HG03066 (cell line): ENCODE data around the gene NNAT.
"Not testable (repeated sequence)": the region's sequence is repeated elsewhere in the genome, so short reads cannot be mapped to it uniquely, and the experiment has no call there.

Experiments used
- ATAC-seq: cut with Tn5 transposase; IDR thresholded peaks from one replicate; pipeline ENCODE4 v1.9.1; 2021; ENCODE audit warnings: low read depth; ENCODE audit not compliant: unreplicated experiment

NNAT gene

GRCh38 chr20:37538003-37538402 lies 17.0 kb downstream of the NNAT start:
- ATAC-seq: no peak

GRCh38 chr20:37539424-37539823 lies 18.4 kb downstream of the NNAT start:
- no peak for ATAC-seq

- no peak for ATAC-seq
Observed at GRCh38 chr20:37540001-37540400, 19.0 kb downstream of the NNAT start.

DNA sequence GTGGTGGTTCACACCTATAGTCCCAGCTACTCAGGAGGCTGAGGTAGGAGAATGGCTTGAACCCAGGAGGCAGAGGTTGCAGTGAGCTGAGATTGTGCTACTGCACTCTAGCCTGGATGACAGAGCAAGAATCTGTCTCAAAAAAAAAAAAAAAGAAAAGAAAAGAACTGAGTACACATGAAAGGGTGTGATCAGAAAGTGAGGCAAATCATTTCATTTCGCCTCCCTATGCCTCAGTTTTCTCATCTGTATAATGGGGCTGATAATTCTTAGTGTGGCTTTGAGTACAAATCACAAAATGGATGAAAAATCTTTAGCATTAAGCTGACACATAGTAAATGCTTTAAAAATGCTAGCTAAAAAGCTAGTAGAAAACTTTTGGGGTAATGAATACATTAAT lies 19.8 kb downstream of the NNAT start:
- not testable (repeated sequence) for ATAC-seq

- no peak for ATAC-seq
Observed at GRCh38 chr20:37541326-37541725, 20.3 kb downstream of the NNAT start.

GRCh38 chr20:37542281-37542680 lies 21.2 kb downstream of the NNAT start:
- no peak for ATAC-seq

GRCh38 chr20:37543828-37544227 lies 22.8 kb downstream of the NNAT start:
- ATAC-seq: no peak

DNA sequence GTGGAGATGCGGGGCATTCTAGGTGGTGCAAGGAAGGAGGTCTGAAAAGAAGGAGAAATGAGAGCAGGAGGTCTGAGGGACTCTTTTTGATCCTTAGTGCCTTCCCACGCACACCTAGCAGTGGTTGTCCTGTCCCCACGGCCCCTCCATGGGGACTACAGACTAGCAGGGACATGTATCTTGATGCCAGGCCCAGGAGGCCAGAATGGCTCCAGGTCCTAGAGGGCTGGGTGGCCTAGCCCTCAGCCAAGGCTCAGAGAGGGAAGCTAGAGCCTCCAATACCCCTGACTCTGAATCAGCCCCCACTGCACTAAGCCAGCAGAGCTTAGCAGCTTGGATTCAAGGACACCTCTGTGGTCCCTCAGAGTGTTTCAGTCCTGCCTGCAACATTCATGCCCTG lies 23.3 kb downstream of the NNAT start:
- ATAC-seq: no peak

DNA sequence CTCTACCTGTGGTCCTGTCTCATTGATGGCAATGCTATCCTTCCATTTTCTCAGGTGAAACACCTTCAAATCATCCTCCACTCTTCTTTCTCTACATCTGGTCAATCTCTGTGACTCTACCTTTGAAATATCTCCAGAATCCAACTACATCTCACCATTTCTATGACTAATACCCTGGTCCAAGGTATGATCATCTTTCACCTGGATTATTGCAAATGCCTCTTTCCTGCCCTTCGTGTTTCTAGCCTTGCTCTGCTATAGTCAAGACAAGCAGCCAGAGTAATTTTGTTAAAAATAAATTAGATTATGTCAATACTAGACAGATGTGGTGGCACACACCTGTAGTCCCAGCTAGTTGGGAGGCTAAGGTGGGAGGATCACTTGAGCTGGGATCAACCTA lies 24.5 kb downstream of the NNAT start:
- ATAC-seq: no peak

GRCh38 chr20:37547912-37548311 lies 26.9 kb downstream of the NNAT start:
- ATAC-seq: no peak

- ATAC-seq: not testable (repeated sequence)
Observed at GRCh38 chr20:37550101-37550920, 29.3 kb downstream of the NNAT start.

DNA sequence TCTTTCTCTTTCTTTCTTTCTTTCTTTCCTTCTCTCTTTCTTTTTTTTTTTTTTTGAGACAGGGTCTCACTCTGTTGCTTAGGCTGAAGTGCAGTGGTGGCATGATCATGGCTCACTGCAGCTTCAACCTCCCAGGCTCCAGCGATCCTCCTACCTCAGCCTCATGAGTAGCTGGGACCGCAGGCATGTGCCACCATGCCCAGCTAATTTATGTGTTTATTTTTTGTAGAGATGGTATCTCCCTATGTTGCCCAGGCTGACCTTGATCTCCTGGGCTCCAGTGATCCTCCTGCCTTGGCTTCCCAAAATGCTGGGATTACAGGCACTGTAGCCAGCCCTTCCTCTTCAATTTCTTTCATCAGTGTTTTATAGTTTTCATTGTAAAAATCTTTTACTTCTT lies 30.6 kb downstream of the NNAT start:
- ATAC-seq: not testable (repeated sequence)

DNA sequence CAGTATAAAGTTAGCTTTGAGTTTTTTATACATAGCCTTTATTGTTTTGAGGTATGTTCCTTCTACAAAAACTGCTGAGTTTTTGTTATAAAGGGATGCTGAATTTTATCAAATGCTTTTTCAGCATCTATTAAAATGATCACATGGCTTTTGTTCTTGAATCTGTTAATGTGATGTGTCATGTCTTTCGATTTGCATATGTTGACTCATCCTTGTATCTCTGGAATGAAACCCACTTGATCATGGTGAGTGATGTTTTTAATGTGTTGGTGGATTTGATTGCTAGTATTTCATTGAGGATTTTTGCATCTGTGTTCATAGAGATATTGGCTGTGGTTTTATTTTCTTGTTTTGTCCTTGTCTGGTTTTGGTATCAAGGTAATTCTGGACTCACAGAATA lies 31.4 kb downstream of the NNAT start:
- ATAC-seq: no peak

DNA sequence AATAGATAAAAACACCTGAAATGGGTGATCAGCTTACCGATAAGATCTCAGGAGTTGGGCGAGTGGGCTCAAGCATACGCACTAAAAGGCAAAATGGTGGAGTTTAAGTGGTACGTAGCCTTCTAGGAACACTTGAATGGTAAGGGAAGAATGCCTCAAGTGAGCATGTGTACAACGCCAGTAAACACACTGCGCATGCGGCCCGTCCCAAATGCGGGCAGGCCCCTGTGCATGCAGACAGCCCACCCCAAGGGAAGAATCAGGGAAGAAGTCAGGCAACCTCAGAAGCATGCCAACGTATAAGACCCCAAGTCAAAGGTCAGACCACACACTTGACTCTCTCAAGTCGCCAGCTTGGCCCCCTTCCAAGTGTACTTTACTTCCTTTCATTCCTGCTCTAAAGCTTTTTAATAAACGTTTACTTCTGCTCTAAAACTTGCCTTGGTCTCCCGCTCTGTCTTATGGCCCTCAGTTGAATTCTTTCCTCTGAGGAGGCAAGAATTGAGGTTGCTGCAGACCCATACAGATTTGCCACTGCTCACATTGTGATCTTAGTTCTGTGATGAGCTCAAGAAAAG lies 33.8 kb downstream of the NNAT start:
- not testable (repeated sequence) for ATAC-seq

- no peak for ATAC-seq
Observed at GRCh38 chr20:37556538-37556937, 35.5 kb downstream of the NNAT start.

DNA sequence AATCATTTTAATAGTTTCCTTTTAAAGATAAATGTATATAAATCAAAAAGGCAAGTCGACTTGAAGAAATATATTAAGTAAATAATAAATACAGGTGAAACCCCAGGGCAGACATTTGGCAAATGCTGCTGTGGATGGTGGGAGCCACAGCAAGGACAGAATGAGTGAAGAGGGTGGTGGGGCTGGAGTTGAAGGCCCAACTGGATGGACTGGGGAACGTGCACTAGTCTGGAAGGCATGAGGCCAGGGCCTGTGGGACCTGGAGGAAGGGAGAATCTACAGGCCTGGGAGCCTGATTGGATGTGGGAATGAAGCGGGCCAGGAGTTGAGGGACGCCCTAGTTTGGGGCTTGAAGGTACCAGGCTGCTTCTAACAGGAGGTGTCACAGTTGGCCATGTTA lies 37.3 kb downstream of the NNAT start:
- no peak for ATAC-seq

DNA sequence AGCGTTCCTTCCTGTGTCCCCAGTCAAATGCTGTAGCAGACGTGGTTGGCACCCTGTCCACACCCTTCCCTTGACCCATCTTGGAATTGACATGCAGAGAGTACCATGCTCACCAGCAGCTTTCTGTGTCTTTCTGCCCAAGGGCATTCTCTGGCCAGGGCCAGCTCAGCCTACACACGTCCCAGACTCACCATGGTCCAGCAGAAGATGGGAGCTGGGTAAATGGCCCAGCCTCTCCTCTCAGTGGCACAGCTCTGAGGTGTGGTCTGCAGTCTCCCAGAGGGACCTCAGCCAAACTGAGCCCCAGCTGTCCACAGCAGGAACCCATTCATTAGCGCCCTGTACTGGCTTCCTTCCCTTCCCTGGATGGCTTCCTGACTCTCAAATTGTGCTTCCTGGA lies 37.7 kb downstream of the NNAT start:
- no peak for ATAC-seq

DNA sequence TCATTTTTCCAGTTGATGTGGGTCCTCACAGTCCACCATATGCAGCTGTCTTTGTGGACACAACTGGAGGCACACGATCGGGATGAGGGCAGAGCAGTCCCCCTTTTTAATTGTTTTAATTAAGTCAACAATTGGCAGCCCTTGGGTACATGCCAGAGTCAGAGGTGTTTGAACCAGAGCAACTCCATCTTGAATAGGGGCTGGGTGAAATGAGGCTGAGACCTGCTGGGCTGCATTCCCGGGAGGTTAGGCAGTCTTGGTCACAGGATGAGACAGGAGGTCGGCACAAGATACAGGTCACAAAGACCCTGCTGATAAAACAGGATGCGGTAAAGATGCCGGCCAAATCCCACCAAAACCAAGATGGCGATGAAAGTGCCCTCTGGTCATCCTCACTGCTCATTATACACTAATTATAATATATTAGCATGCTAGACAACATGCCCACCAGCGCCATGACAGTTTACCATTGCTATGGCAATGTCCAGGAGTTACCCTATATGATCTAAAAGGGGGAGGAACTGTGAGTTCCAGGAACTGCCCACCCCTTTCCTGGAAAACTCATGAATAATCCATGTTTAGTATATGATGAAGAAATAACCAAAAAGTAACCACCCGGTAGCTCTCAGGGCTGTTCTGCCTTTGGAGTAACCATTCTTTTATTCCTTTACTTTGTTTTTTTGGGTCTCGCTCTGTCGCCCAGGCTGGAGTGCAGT lies 38.4 kb downstream of the NNAT start:
- no peak for ATAC-seq

GRCh38 chr20:37560629-37561028 lies 39.6 kb downstream of the NNAT start:
- no peak for ATAC-seq

GRCh38 chr20:37562695-37563480 lies 41.8 kb downstream of the NNAT start:
- ATAC-seq: no peak

DNA sequence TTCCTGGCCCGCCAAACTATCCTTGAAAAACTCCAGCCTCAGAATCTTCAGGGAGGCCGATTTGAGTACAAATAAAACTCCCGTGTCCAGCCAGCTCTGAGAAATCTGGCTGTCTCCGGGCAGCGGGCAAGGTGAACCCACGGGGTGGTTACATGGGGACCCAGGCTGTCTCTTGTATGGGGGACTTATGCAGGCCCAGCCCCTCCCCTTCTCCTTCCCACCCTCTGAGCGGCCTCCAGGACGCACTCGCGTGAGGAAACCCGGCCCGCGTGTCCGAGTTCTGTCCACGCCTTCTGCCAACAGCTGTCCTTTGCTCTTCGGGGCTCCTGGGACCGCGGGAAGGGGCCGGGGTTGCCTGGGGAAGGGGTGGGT lies 43.0 kb downstream of the NNAT start:
- ATAC-seq: no peak
